Osteocyte (in vitro differentiated cells): ENCODE results near the gene UNKL. TPM values are rescaled to one million over a fixed set of nuclear protein-coding genes. Genes with fewer than 3 reads are reported as not detected.

Experiments used
- DNase-seq: peaks from one replicate; pipeline ENCODE4 v3.0.0; 2021; ENCODE audit warnings: mixed read lengths; ENCODE audit not compliant: unreplicated experiment; ENCODE audit errors: extremely low spot score
- H3K27ac Mint-ChIP-seq: one replicate; pipeline ENCODE4 v1.8.0; 2021; ENCODE audit warnings: mild to moderate bottlenecking, mixed read lengths; ENCODE audit not compliant: unreplicated experiment
- H3K27me3 Mint-ChIP-seq: one replicate; pipeline ENCODE4 v1.8.0; 2021; ENCODE audit warnings: mixed read lengths; ENCODE audit not compliant: unreplicated experiment
- H3K36me3 Mint-ChIP-seq: one replicate; pipeline ENCODE4 v1.8.0; 2021; ENCODE audit warnings: mixed read lengths; ENCODE audit not compliant: unreplicated experiment
- H3K4me1 Mint-ChIP-seq: one replicate; pipeline ENCODE4 v1.8.0; 2021; ENCODE audit warnings: mixed read lengths; ENCODE audit not compliant: unreplicated experiment
- H3K4me3 Mint-ChIP-seq: one replicate; pipeline ENCODE4 v1.8.0; 2021; ENCODE audit warnings: mild to moderate bottlenecking, moderate library complexity, mixed read lengths; ENCODE audit not compliant: unreplicated experiment
- H3K9me3 Mint-ChIP-seq: one replicate; pipeline ENCODE4 v1.8.0; 2021; ENCODE audit warnings: mixed read lengths; ENCODE audit not compliant: unreplicated experiment
- total RNA-seq: library from RNA; stranded (reverse); gene quantifications from 2 replicates; pipeline ENCODE4 v1.2.1, GENCODE V29; 2021
- TF ChIP-seq, protein P1 (sequence below): fragments of 200-600 bp; sonication (generic); IDR thresholded peaks from 2 replicates; pipeline ENCODE4 v1.5.0; 2021; ENCODE audit warnings: antibody characterized with exemption, mild to moderate bottlenecking, moderate library complexity

The UNKL gene
- total RNA-seq, 1 donor from 2014 or later, result 34.4 TPM

GRCh38 chr16:1450218-1450617 lies 35.7 kb upstream of the UNKL start:
- TF ChIP-seq, protein P1, sequence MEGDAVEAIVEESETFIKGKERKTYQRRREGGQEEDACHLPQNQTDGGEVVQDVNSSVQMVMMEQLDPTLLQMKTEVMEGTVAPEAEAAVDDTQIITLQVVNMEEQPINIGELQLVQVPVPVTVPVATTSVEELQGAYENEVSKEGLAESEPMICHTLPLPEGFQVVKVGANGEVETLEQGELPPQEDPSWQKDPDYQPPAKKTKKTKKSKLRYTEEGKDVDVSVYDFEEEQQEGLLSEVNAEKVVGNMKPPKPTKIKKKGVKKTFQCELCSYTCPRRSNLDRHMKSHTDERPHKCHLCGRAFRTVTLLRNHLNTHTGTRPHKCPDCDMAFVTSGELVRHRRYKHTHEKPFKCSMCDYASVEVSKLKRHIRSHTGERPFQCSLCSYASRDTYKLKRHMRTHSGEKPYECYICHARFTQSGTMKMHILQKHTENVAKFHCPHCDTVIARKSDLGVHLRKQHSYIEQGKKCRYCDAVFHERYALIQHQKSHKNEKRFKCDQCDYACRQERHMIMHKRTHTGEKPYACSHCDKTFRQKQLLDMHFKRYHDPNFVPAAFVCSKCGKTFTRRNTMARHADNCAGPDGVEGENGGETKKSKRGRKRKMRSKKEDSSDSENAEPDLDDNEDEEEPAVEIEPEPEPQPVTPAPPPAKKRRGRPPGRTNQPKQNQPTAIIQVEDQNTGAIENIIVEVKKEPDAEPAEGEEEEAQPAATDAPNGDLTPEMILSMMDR, result no peak
- no peak for DNase-seq
- Mint-ChIP-seq H3K27me3 (no peaks in the 10 kb centered on the region), H3K4me1 (no peaks in the 10 kb centered on the region), H3K27ac (no peak overlapping the region), H3K36me3 (peaks cover 14% of the 10 kb centered on the region), H3K4me3 (no peak overlapping the region), H3K9me3 (no peaks in the 10 kb centered on the region)

DNA sequence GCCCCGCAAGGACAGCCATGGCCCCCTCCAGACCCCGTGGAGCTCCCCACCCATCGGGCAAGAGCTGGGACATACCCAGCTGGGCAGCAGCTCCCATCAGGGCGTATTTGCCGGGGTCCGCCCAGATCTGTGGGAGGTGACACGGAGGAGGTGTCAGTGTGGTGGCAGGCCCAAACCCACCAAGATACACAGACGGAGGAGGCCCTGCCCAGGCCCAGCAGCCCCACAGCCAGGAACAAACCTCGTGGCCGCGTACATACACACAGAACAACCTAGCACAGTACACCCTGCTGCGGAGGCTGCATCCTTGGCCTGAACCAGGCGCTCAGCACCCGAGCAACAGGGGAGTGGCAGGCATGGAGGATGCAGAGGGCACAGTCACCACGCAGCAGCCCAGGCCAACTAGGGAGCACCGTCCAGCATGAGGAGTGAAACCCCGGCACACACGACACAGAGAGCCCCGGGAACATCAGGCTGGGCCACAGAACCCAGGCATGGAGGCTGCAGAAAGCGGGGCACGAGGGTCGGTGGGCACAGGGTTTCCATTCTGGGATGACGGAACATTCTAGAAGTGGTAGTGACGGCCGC lies 34.8 kb upstream of the UNKL start:
- TF ChIP-seq, protein P1, result no peak
- no peak for DNase-seq
- Mint-ChIP-seq H3K9me3 (no peaks in the 10 kb centered on the region), H3K4me3 (no peak overlapping the region), H3K27me3 (no peaks in the 10 kb centered on the region), H3K36me3 (peaks cover 14% of the 10 kb centered on the region), H3K4me1 (no peaks in the 10 kb centered on the region), H3K27ac (no peak overlapping the region)

- Mint-ChIP-seq H3K27me3 (no peaks in the 10 kb centered on the region), H3K9me3 (no peaks in the 10 kb centered on the region), H3K4me3 (no peak overlapping the region), H3K4me1 (no peaks in the 10 kb centered on the region), H3K27ac (no peak overlapping the region), H3K36me3 (peaks cover 11% of the 10 kb centered on the region)
- DNase-seq, result no peak
- TF ChIP-seq, protein P1, result no peak
These were observed 34.1 kb upstream of the UNKL start for GRCh38 chr16:1448536-1449116.

DNA sequence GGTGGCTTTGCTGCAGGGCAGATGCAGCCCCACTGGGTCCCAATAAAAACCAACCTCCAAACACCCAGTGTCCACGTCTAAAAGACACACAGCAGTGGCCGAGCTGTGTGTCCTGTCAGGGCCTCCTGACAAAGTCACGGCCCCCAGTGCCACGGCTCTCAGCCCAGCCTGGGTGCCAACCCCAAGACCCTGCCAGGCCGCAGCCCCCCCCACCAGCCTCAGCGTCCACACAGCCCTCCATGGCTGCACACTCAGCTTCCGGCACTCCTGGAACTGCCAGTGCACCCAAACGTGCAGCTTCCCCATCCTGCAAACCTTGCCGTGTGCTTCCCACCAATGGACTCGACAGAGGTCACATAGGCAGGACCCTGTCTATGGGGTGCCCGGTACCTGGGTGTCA lies 33.5 kb upstream of the UNKL start:
- Mint-ChIP-seq H3K9me3 (no peaks in the 10 kb centered on the region), H3K27ac (no peak overlapping the region), H3K4me1 (no peaks in the 10 kb centered on the region), H3K36me3 (peaks cover 11% of the 10 kb centered on the region), H3K27me3 (no peaks in the 10 kb centered on the region), H3K4me3 (no peak overlapping the region)
- no peak for DNase-seq
- TF ChIP-seq, protein P1, result no peak

DNA sequence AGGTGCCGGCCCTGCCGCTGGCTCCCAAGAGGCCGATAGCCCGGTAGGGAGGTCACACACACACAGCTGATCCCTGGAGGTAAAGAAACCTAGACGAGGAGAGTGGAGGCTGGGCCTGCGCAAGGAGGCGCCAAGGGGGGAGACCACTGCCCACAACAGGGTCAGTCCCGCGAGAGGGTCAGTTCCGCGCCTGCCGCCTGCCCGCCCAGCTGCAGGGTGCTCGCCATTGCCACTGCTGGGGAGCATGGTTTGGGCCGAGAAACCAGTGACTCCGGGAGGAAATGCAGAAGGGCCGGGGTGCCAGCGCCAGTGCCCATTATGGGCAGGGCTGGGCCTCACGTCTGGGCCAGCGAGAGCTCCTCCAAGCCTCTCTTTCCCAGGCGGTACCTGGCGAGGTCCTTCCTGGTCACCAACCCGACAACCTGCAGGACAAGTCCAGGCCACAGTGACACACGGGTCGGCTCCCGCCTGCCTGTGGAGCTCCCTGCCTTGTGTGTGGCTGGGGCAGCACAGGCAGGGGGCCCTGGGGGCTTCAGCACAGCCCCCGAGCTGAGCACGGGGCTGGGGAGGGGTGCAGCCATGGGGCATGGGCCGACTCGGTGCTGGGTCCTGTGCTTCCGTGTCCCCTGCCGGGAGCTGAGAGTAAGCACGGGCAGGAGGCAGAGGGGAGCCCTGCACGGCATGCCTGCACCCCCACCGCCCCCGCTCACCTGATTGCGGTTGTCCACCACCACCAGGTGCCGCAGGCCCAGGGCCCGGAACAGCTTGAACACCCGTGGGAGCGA lies 32.0 kb upstream of the UNKL start:
- Mint-ChIP-seq H3K36me3 (peaks cover 7% of the 10 kb centered on the region), H3K9me3 (no peaks in the 10 kb centered on the region), H3K4me3 (no peak overlapping the region), H3K4me1 (no peaks in the 10 kb centered on the region), H3K27me3 (no peaks in the 10 kb centered on the region), H3K27ac (no peak overlapping the region)
- TF ChIP-seq, protein P1, result no peak
- no peak for DNase-seq
